ENCODE results near the gene IDUA.

DNA sequence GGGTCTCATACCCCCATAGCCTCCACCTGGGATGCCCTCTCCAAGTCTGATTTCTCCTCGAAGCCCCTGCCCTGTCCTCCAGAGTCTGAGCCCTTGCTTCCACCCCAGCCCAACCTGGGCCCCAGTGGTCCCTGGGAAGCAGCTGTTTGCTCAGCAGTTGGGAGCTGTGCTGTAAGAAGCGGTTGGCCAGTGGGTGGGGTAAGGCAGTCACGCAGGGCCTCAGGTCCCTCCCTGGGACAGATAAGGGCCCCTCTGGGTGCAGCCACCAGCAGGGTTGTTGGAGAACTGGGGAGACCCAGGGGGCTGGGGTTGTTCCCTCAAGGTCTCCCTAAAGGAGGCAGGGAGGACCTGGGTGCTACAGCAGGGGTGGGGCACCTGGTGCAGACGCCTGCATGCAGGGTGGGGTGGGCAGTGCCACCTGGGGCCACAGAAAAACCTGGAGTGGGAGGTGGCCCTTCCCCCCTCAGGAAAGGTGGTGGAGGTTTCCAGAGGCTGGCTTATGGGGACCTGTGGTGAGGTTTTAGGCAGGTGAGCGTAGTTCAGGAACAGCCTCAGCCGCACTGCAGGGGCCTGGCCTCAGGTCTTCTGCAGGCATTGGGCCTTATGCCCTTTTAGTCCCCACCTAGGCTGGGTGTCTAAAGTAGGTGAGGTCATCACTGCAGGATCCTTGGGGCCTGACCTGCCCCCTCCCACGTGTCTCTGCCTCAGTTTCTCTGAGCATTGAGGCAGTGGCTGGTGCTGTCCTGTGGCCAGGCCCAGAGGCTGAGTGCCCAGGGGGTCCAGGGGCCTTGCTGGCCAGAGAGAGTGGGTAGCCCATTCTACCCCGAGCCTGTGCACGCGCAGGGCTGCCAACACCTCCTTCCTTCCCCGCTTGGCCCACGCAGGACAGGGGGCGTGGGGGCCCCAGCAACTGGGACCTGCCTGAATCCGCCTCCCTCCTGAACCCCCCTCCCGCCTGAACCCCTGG, 9.5 kb downstream of the IDUA start:
- TF ChIP-seq EZH2 (IDR thresholded peaks at IDR 0.05; ENCODE audit: insufficient read depth, poor library complexity, severe bottlenecking) (peak; percentile 59), EZH2phosphoT487 (IDR thresholded peaks at IDR 0.05; ENCODE audit: insufficient read depth, low read depth) (no peak)
